GM18873 (cell line): ENCODE measurements around the gene IMPDH1.

Experiments
- ATAC-seq: cut with Tn5 transposase; IDR thresholded peaks from one replicate; pipeline ENCODE4 v1.9.1; 2021; ENCODE audit warnings: mild to moderate bottlenecking, moderate library complexity, moderate number of reproducible peaks; ENCODE audit not compliant: unreplicated experiment, low FRiP score

The IMPDH1 gene

GRCh38 chr7:128364166-128364870 lies 45.5 kb downstream of the IMPDH1 start:
- no peak for ATAC-seq

GRCh38 chr7:128363261-128363721 lies 46.5 kb downstream of the IMPDH1 start:
- no peak for ATAC-seq

GRCh38 chr7:128362670-128363069 lies 47.1 kb downstream of the IMPDH1 start:
- ATAC-seq, result no peak

- no peak for ATAC-seq
Observed at GRCh38 chr7:128361411-128362379, 48.1 kb downstream of the IMPDH1 start, which contains the start of gene PRRT4. TSS of gene PRRT4 (minus strand) at chr7:128361690.

GRCh38 chr7:128360359-128360678 lies 49.5 kb downstream of the IMPDH1 start:
- ATAC-seq, result no peak

GRCh38 chr7:128359939-128360338 lies 49.8 kb downstream of the IMPDH1 start:
- no peak for ATAC-seq

- no peak for ATAC-seq
Observed at GRCh38 chr7:128359336-128359735, 50.4 kb downstream of the IMPDH1 start.

GRCh38 chr7:128358233-128358632 lies 51.5 kb downstream of the IMPDH1 start:
- ATAC-seq, result no peak

GRCh38 chr7:128357217-128357613 lies 52.6 kb downstream of the IMPDH1 start:
- ATAC-seq, result no peak

GRCh38 chr7:128356546-128357216 lies 53.1 kb downstream of the IMPDH1 start:
- ATAC-seq, result no peak

- no peak for ATAC-seq
Observed at GRCh38 chr7:128353610-128354009, 56.2 kb downstream of the IMPDH1 start.

GRCh38 chr7:128353189-128353588 lies 56.6 kb downstream of the IMPDH1 start:
- no peak for ATAC-seq

GRCh38 chr7:128352636-128353035 lies 57.1 kb downstream of the IMPDH1 start:
- ATAC-seq, result no peak

GRCh38 chr7:128352153-128352537 lies 57.6 kb downstream of the IMPDH1 start:
- no peak for ATAC-seq

GRCh38 chr7:128351296-128352152 lies 58.3 kb downstream of the IMPDH1 start:
- ATAC-seq, result no peak

- ATAC-seq, result no peak
Observed at GRCh38 chr7:128350708-128351295, 59.0 kb downstream of the IMPDH1 start.

- ATAC-seq, result no peak
Observed at GRCh38 chr7:128349466-128349825, 60.3 kb downstream of the IMPDH1 start.

GRCh38 chr7:128347647-128348097 lies 62.1 kb downstream of the IMPDH1 start:
- ATAC-seq, result no peak

- no peak for ATAC-seq
Observed at GRCh38 chr7:128344431-128344774, 65.4 kb downstream of the IMPDH1 start.
